ENCODE measurements around the gene SEPTIN10.
A peak's percentile ranks its signal among the peaks of the same experiment; 100 is the strongest.

SEPTIN10 gene

DNA sequence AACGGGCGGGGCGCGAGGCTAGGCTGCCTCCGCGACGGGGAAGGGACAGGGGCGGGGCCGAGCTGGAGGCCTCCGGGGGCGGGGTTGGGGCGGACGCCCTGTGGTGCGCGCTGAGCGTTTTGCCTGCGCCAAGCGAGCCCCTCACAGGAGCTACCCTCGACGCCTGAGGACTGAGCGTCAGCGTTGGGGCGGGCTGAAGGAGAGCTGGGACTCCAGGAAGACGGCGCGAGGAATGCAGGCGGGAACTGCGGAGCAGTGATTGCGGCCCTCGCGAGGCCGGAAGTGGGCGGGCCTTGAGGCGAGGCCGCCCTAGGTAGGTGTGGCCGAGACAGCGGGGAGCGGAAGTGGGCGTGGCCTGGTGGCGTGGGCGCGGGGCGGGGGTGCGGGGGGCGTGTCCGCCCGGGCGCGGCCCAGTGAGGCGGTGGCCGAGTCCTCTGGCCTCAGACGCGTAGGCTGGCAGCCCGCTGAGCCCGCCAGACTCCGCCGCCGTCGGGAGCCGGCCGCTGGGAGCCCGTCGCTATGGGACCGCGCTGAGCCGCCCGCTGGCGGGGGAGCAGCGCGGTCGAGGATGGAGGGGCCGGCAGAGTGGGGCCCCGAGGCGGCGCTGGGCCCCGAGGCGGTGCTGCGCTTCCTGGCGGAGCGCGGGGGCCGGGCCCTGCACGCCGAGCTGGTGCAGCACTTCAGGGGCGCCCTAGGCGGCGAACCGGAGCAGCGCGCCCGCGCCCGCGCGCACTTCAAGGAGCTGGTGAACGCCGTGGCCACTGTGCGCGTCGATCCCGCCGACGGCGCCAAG, at the start of gene SEPTIN10, which contains the start of gene SOWAHC:
TSS of gene SEPTIN10 (minus strand) at position 45 of the 793 bp plus-strand sequence. CDS start 139 bp downstream, outside the sequence.
TSS of gene SOWAHC (plus strand) at position 443 of the 793 bp plus-strand sequence. CDS start at position 569, 126 bp downstream.
- H3K36me3 ChIP-seq (ENCODE audit: control insufficient read depth, insufficient read depth, low read length), result no peaks in the 10 kb centered on the region
- peaks cover 20% of the 10 kb centered on the region for H3K4me1 ChIP-seq (ENCODE audit: control insufficient read depth, insufficient read depth, low read length)
- H3K4me3 ChIP-seq (ENCODE audit: low read depth, low read length), result peak within 1 kb of the TSS; percentile 95
- H3K9ac ChIP-seq (ENCODE audit: low read depth, low read length), result peak within 1 kb of the TSS; percentile 88
- no peaks in the 10 kb centered on the region for H3K9me3 ChIP-seq (ENCODE audit: control insufficient read depth, insufficient read depth, low read length)
- H3K27me3 ChIP-seq (ENCODE audit: control insufficient read depth, insufficient read depth, low read length), result peaks cover 19% of the 10 kb centered on the region
- peak within 1 kb of the TSS; percentile 98 for H3K27ac ChIP-seq (ENCODE audit: low read depth, low read length)

DNA sequence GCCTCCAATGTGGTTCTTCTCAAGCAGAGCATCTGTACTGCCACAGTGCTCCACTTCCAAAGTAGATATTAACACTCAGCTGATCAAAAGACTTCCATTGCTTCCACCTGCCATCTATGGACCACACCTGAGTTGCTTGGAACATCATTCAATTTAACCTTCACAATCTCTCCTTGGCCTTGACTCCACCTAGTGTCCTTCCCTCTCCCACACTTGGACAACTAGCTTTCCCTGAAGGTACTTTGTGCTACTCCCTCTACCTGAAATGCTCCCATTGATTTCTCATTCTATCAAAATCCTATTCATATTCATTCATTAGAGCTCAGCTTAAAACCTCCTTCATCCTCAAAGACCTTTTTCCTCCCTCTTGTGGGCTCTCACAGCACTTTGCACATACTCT, 49.1 kb upstream of the SEPTIN10 start:
- Histone ChIP-seq H3K4me3 (ENCODE audit: low read depth, low read length) (no peak overlapping the region), H3K9ac (ENCODE audit: low read depth, low read length) (no peak overlapping the region), H3K27me3 (ENCODE audit: control insufficient read depth, insufficient read depth, low read length) (no peaks in the 10 kb centered on the region), H3K36me3 (ENCODE audit: control insufficient read depth, insufficient read depth, low read length) (no peaks in the 10 kb centered on the region), H3K9me3 (ENCODE audit: control insufficient read depth, insufficient read depth, low read length) (no peaks in the 10 kb centered on the region), H3K27ac (ENCODE audit: low read depth, low read length) (no peak overlapping the region), H3K4me1 (ENCODE audit: control insufficient read depth, insufficient read depth, low read length) (peaks cover 8% of the 10 kb centered on the region)

- Histone ChIP-seq H3K4me1 (ENCODE audit: control insufficient read depth, insufficient read depth, low read length) (peaks cover 8% of the 10 kb centered on the region), H3K27me3 (ENCODE audit: control insufficient read depth, insufficient read depth, low read length) (no peaks in the 10 kb centered on the region), H3K4me3 (ENCODE audit: low read depth, low read length) (no peak overlapping the region), H3K9me3 (ENCODE audit: control insufficient read depth, insufficient read depth, low read length) (no peaks in the 10 kb centered on the region), H3K27ac (ENCODE audit: low read depth, low read length) (no peak overlapping the region), H3K36me3 (ENCODE audit: control insufficient read depth, insufficient read depth, low read length) (no peaks in the 10 kb centered on the region), H3K9ac (ENCODE audit: low read depth, low read length) (no peak overlapping the region)
Observed at GRCh38 chr2:109660046-109660860, 46.5 kb upstream of the SEPTIN10 start.

DNA sequence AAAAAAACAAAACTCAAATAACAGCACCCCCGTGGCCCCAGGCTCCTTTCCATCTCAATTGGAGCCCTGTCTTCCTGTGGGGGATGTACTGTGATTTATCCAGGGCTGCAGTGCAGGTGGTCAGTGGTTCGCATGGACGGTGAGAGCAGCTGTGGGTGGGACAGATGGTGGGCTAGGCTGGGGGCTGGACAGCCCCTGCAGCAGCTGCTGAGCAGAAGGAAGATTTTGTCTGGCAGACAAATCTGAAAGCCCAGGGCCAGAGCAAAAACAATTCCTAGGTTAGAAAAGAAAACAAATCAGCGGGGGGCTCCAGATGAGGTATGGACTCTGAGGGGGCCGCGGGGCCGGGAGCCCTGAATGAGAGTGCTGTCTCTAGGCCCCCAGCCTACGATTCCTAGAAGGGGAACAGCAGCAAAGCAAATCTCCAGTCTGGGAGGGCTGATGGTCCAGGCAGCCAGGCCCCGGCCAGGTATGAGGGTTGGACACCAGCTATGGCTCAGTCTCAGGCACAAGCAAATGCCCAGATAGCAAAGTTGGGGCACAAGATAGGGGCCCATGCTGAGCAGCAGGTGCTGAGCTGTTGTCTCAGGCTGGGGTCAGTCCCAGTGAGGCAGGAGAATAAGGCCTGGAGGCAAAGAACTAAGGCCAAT, 45.8 kb upstream of the SEPTIN10 start:
- no peak overlapping the region for H3K27ac ChIP-seq (ENCODE audit: low read depth, low read length)
- H3K9me3 ChIP-seq (ENCODE audit: control insufficient read depth, insufficient read depth, low read length), result no peaks in the 10 kb centered on the region
- H3K36me3 ChIP-seq (ENCODE audit: control insufficient read depth, insufficient read depth, low read length), result no peaks in the 10 kb centered on the region
- H3K4me3 ChIP-seq (ENCODE audit: low read depth, low read length), result no peak overlapping the region
- H3K9ac ChIP-seq (ENCODE audit: low read depth, low read length), result no peak overlapping the region
- no peaks in the 10 kb centered on the region for H3K27me3 ChIP-seq (ENCODE audit: control insufficient read depth, insufficient read depth, low read length)
- peaks cover 8% of the 10 kb centered on the region for H3K4me1 ChIP-seq (ENCODE audit: control insufficient read depth, insufficient read depth, low read length)

DNA sequence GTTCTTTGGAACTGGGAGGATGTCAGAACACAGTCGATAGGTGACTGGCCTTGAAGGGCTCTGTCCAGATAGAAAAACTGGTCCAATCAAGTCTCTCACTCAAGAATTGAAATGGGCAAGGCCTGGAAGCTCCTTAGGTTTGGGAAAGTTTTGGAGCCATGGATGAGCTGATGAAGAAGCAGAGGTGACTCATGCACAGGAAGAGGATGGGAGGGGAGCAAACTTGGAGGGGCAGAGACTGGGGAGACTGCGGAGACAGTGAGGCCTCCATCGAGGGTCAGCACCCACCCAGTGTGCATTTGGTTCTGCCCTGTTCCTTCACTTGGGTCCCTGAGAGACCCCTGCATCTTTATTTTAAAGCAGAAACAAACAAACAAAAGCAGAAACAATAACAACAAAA, 41.5 kb upstream of the SEPTIN10 start:
- no peaks in the 10 kb centered on the region for H3K27me3 ChIP-seq (ENCODE audit: control insufficient read depth, insufficient read depth, low read length)
- H3K36me3 ChIP-seq (ENCODE audit: control insufficient read depth, insufficient read depth, low read length), result no peaks in the 10 kb centered on the region
- peaks cover 8% of the 10 kb centered on the region for H3K4me1 ChIP-seq (ENCODE audit: control insufficient read depth, insufficient read depth, low read length)
- no peak overlapping the region for H3K4me3 ChIP-seq (ENCODE audit: low read depth, low read length)
- no peak overlapping the region for H3K9ac ChIP-seq (ENCODE audit: low read depth, low read length)
- no peaks in the 10 kb centered on the region for H3K9me3 ChIP-seq (ENCODE audit: control insufficient read depth, insufficient read depth, low read length)
- H3K27ac ChIP-seq (ENCODE audit: low read depth, low read length), result no peak overlapping the region

DNA sequence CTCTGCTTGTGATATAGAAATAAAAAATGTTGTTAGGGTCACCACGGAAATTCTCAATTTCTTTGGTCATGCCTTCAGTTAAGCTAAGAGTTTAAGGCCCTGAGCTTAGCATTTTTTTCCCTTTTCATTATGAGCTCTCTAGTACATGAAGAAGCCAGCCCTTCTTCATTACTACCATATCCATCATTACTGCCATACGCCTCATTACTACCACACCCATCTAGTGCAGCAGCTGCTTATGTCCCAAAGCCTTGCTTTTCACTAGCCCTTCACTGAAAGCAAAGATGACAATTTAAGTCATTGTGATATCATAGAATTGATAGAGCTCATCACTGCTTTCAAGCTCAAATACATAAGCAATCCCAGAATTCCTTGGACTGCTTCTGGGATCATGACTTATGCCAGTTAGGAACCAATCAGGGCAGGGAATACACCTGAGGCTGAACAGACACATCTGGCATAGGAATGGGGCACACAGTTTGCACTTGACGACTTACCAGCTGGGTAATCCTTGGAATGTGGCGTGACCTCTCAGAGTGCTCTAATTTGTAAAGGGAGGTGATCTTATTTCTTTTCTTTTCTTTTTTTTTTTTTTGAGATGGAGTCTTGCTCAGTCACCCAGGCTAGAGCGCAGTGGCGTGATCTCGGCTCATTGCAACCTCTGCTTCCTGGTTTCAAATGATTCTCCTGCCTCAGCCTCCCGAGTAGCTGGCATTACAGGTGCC, 40.7 kb upstream of the SEPTIN10 start:
- Histone ChIP-seq H3K27ac (ENCODE audit: low read depth, low read length) (no peak overlapping the region), H3K4me3 (ENCODE audit: low read depth, low read length) (no peak overlapping the region), H3K27me3 (ENCODE audit: control insufficient read depth, insufficient read depth, low read length) (no peaks in the 10 kb centered on the region), H3K9me3 (ENCODE audit: control insufficient read depth, insufficient read depth, low read length) (no peaks in the 10 kb centered on the region), H3K9ac (ENCODE audit: low read depth, low read length) (no peak overlapping the region), H3K4me1 (ENCODE audit: control insufficient read depth, insufficient read depth, low read length) (peaks cover 3% of the 10 kb centered on the region; the same call in 1 of the 2 replicates), H3K36me3 (ENCODE audit: control insufficient read depth, insufficient read depth, low read length) (no peaks in the 10 kb centered on the region)

GRCh38 chr2:109649736-109650695, 36.2 kb upstream of the SEPTIN10 start:
- no peak overlapping the region for H3K27ac ChIP-seq (ENCODE audit: low read depth, low read length)
- H3K9me3 ChIP-seq (ENCODE audit: control insufficient read depth, insufficient read depth, low read length), result no peaks in the 10 kb centered on the region
- H3K4me3 ChIP-seq (ENCODE audit: low read depth, low read length), result no peak overlapping the region
- H3K27me3 ChIP-seq (ENCODE audit: control insufficient read depth, insufficient read depth, low read length), result no peaks in the 10 kb centered on the region
- no peak overlapping the region for H3K9ac ChIP-seq (ENCODE audit: low read depth, low read length)
- H3K36me3 ChIP-seq (ENCODE audit: control insufficient read depth, insufficient read depth, low read length), result no peaks in the 10 kb centered on the region
- peaks cover 11% of the 10 kb centered on the region for H3K4me1 ChIP-seq (ENCODE audit: control insufficient read depth, insufficient read depth, low read length)

GRCh38 chr2:109648041-109648527, 34.3 kb upstream of the SEPTIN10 start:
- Histone ChIP-seq H3K27me3 (ENCODE audit: control insufficient read depth, insufficient read depth, low read length) (no peaks in the 10 kb centered on the region), H3K9me3 (ENCODE audit: control insufficient read depth, insufficient read depth, low read length) (no peaks in the 10 kb centered on the region), H3K4me1 (ENCODE audit: control insufficient read depth, insufficient read depth, low read length) (peaks cover 20% of the 10 kb centered on the region), H3K27ac (ENCODE audit: low read depth, low read length) (no peak overlapping the region), H3K9ac (ENCODE audit: low read depth, low read length) (no peak overlapping the region), H3K36me3 (ENCODE audit: control insufficient read depth, insufficient read depth, low read length) (no peaks in the 10 kb centered on the region), H3K4me3 (ENCODE audit: low read depth, low read length) (no peak overlapping the region)

- Histone ChIP-seq H3K36me3 (ENCODE audit: control insufficient read depth, insufficient read depth, low read length) (no peaks in the 10 kb centered on the region), H3K27ac (ENCODE audit: low read depth, low read length) (no peak overlapping the region), H3K27me3 (ENCODE audit: control insufficient read depth, insufficient read depth, low read length) (no peaks in the 10 kb centered on the region), H3K9ac (ENCODE audit: low read depth, low read length) (no peak overlapping the region), H3K4me1 (ENCODE audit: control insufficient read depth, insufficient read depth, low read length) (peaks cover 20% of the 10 kb centered on the region), H3K9me3 (ENCODE audit: control insufficient read depth, insufficient read depth, low read length) (no peaks in the 10 kb centered on the region), H3K4me3 (ENCODE audit: low read depth, low read length) (no peak overlapping the region)
Observed at GRCh38 chr2:109647636-109648035, 33.9 kb upstream of the SEPTIN10 start.
